ENCODE results near the gene DEXI.
"Not testable (repeated sequence)": the region's sequence is repeated elsewhere in the genome, so short reads cannot be mapped to it uniquely, and the experiment has no call there.

Gene DEXI

DNA sequence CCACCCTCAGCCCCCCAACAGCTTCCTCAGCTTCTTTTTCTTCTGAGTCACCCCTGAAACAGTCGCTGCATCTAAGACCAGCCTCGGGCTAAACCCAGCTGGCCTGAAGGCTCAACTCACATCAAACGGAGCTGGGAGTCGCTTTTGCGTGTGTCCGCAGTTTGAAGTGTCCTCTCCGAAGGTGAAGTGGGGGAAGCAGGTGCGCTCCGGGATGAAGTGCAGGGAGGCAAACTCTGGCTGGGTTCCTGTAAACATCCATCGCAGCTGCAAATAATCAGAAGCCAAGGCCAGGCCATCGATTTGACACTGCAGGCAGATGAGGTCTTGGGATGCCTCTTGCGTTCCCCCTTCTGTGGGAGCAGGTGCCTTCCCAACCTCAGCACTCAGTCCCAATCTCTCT lies 13.2 kb downstream of the DEXI start:
- in situ Hi-C loops (cut with HindIII; ENCODE audit: low sequenced_read_pairs), result not testable (repeated sequence)

DNA sequence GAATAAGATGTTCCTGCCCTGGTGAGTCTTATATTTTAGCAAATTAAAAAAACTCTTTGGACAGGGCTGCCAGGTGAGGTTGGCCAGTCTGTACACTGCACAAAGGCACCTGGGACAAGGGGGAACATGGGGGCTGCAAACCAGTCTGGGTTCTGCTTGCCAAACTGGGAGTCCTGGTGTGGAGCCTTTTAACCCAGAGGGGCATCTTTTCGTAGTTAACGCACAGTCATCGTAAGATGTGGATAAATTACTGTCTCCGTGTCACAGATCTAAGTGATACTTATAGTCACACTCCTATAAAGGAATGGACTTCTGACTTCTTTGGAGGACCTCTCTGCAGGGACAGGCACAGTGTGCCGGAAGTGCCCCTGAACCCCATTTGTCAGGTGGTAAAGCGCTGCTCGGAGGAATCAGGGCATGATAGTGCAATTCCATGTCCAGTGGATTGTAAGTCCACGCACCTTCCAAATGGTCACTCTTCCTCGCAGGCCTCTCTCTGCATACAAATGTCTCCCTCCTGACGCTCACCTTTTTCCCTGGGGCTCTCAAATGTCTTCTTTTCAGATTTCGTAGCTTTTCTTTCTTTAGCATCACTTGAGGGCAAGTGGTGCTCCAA lies 14.7 kb downstream of the DEXI start:
- in situ Hi-C loops (cut with HindIII; ENCODE audit: low sequenced_read_pairs), result no loop called here

DNA sequence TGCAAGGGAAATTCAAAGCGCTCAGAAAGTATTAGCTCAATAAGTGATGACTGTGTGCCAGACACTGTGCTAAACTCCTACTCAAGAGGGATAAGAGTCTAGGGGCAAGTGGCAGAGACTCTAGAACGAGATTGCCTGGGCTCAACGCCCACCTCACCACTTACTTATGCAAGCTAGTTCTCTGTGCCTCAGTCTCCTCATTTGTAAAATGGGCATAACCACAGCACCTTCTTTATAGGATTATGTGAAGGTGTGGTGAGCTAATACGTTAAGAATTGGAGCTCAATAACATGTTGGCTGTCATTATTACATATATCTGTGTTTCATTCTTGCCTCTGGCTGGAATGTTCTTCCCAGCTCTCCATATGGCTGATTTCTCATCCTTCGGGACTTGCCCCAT lies 15.4 kb downstream of the DEXI start:
- in situ Hi-C loops (cut with HindIII; ENCODE audit: low sequenced_read_pairs), result no loop called here

DNA sequence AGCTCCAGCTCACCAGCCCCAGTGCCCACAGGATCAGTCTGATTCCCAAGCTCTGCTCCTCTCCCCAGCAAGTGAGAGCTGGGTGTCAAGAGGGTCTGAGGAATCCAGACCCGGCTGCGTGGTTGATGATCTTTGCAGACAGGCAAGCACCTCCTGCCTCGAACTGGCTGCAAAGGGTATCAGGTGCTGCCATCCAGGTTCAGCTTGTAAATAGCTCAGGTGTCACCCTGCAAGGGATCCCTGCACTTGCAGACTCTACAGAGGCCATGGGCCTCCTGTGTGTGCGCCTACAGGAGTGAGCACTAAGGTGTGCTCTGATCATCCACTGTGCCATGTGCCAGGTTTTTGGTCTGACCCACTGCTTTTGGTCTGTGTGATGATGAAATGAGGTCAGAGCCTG lies 16.2 kb downstream of the DEXI start:
- in situ Hi-C loops (cut with HindIII; ENCODE audit: low sequenced_read_pairs), result no loop called here

DNA sequence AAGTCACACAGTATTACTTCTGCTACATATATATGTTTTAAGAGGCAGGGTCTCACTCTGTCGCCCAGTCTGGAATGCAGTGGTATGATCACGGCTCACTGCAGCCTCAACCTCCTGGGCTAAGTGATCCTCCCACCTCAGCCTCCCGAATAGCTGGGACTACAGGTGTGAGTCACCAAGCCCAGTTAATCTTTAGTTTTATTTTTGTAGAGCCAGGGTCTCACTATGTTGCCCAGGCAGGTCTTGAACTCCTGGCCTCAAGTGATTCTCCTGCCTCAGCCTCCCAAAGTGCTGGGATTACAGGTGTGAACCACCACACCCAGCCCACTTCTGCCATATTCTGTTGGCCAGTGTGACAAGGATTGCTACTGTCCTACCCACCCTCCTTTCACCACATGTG lies 17.0 kb downstream of the DEXI start:
- in situ Hi-C loops (cut with HindIII; ENCODE audit: low sequenced_read_pairs), result not testable (repeated sequence)

DNA sequence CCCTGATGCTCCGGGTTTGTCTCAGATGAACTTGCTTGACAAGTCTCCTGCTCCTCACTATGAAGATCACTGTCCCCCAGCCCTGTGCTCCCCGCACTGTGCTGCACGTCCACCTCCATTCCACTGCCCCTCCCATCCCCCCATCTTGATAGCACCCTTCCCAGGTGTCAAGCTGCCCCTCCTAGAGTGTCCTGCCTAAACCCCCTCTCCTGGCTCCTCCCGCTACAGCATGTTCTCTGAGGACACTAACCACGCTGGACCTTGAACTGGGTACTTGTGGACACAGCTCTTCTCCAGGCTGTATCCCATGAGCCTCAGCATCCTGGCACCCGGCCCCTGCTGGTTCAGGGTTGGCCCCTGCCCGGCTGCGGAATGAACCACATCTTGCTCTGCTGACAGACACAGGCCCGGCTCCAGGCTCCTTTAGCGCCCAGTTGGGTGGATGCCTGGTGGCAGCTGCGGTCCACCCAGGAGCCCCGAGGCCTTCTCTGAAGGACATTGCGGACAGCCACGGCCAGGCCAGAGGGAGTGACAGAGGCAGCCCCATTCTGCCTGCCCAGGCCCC lies 18.5 kb downstream of the DEXI start:
- in situ Hi-C loops (cut with HindIII; ENCODE audit: low sequenced_read_pairs), result no loop called here

DNA sequence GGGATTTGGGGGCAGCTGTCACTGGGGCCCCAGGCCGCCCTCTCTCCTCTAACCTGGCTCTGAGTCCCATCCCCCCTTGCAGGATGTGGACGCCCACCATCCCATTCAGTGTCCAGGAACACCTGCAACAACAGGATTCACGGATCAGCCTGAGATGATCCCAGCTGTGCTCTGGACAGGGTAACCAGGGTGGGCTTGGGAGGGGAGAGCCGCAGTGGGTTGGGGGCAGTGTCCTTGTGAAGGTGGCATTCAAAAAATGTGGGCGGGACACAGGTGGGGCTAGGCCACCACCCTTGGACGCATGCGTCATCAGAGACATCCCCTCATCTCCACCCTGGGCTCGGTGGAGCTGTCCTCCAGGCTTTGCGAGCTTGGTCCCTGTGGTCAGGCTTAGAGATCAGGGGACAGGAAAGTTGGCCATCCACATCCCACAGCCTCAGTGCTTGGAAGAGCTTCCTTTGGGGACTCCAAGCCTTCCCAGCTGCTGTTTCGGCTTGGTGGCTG lies 19.1 kb downstream of the DEXI start:
- in situ Hi-C loops (cut with HindIII; ENCODE audit: low sequenced_read_pairs), result no loop called here

DNA sequence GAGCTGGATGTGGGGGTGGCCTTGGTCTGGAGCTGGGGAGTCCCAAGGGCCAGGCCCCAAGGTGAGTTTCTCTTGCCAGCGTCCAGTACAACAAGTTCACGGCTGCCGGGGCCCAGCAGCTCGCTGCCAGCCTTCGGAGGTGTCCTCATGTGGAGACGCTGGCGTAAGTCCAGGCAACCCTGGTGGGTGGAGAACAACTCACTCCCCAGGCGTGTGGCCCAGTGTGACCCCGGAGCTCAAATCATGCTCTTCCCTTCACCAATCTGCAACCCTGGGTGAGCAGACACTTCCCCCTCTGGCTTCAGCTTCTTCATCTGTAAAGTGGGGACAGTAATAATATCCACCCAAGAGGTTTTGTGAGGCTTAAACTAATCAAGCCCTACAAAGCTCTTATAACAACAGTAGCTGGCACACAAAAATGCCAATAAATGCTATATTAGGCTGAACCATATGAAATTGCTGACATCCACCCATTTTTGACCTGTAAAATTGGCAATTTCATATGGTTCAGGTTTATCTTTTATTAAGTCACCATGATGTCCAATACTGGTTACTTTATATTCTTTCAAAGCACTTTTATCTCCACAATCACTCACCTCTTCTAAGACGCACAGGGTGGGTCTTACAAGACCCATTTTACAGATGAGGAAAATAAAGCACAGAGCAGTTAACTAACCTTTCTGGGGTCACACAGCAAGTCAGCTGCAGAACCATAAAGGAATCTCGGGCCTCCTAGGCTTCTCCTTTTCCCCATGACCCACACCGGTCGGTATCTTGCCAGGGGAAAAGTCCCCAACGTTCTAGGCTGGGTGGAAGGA lies 19.7 kb downstream of the DEXI start:
- in situ Hi-C loops (cut with HindIII; ENCODE audit: low sequenced_read_pairs), result no loop called here

DNA sequence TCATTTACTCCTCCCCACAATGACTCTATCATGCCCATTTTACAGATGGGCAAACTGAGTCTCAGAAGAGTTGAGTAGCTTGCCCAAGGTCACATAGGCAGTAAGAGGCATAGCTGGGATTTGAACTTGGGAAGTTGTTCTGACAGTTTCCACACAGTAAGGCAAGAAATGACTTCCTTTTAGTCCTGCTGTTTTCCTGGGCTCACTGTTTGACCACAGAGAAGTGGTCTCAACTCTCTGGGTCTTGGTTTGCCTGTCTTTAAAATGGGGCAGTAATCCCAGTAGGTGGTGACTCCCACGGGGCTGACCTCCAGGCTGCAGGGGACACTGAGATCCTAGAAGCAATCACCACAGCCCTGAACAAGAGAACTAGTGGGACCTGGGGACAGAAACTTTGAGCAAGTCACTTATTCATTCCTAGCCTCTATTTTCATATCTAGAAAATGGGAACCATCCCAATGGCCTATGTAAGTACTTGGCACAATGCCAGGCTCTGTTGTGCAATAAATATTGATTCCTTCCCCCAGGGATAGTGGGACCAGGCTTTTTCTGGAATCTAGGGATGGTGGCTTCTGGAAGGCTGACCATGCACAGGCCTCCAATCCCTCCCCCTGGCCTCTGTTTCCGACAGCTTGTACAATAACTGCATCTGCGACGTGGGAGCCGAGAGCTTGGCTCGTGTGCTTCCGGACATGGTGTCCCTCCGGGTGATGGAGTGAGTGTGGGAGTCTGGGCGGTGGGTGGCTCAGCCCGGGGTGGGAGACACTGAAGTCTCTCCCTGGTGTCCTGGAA lies 20.5 kb downstream of the DEXI start:
- in situ Hi-C loops (cut with HindIII; ENCODE audit: low sequenced_read_pairs), result no loop called here

DNA sequence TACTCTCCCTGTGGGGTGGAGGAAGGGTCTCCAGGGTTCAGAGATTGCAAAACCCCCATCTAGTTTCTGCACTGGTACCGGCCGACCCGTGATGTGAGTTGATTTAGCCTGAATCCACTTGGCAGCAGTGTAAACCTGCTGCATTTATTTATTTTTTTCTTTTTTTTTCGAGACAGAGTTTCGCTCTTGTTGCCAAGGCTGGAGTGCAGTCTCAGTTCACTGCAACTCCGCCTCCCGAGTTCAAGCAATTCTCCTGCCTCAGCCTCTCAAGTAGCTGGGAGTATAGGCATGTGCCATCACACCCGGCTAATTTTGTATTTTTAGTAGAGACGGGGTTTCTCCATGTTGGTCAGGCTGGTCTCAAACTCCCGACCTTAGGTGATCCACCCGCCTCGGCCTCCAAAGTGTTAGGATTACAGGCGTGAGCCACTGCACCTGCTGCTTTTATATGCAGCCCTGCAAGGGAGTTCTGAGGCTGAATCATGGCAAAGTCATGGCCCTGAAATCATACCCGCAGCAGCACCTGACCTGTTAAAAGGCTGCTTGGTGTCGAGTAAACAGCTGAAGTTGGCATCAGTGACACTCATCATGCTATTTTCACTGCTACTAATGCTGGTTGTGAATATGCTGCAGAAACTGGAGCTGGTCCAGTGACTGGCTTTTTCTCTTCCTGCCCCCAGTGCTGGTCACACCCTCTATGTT lies 21.4 kb downstream of the DEXI start:
- in situ Hi-C loops (cut with HindIII; ENCODE audit: low sequenced_read_pairs), result no loop called here

DNA sequence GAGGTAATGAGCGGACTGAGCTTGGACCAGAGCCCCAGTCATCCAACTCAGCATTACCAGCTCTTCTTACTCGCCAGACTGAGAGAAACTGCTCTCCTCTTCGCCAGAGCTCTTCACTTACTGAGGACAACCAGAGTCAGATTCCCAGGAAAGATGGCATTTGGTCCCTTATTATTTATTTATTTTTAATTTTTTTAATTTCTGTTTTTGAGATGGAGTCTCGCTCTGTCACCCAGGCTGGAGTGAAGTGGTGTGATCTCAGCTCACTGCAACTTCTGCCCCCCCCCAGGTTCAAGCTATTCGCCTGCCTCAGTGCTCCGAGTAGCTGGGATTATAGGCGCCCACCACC lies 23.3 kb downstream of the DEXI start:
- in situ Hi-C loops (cut with HindIII; ENCODE audit: low sequenced_read_pairs), result no loop called here

DNA sequence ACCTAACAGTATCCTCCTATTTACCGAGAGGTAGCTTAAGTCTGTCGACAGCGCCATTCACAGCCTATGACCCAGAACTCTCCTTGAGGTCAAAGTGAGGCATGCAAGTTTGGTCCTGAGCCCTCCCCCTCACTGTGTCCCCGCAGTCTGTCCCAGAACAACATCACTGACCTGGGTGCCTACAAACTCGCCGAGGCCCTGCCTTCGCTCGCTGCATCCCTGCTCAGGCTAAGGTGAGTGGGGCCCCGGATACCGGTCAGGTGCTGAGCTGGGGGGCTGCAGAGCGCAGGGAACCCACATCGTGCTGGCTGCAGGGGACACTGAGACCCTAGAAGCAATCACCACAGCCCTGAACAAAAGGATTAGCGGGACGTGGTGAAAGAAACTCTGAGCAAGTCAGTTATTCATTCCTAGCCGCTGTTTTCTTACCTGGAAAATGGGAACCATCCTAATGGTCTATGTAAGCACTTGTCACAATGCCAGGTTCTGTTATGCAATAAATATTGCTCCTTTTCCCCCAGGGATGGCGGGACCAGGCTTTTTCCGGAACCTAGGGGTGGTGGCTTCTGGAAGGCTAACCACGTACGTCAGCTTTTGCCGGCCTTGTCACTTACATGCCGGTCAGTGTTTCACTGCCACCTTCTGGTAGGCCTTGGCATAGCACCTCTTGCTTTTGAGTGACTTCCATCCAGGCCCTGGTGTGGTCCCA lies 23.8 kb downstream of the DEXI start:
- in situ Hi-C loops (cut with HindIII; ENCODE audit: low sequenced_read_pairs), result no loop called here

DNA sequence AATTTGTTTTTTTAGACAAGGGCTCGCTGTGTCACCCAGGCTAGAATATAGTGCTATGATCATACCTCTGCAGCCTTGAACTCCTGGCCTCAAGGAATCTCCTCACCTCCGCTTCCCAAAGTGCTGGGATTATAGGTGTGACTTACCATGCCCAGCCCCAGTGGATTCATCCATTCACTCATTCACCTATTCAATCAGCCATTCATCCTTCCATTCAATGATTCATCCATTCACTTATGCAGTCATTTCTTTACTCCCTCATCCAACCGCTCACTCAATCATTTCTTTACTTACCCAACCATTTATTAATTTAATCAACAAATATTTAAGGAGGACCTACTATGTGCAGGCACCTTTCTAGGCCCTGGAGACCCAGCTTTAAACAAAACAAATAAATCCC lies 25.7 kb downstream of the DEXI start:
- in situ Hi-C loops (cut with HindIII; ENCODE audit: low sequenced_read_pairs), result no loop called here

DNA sequence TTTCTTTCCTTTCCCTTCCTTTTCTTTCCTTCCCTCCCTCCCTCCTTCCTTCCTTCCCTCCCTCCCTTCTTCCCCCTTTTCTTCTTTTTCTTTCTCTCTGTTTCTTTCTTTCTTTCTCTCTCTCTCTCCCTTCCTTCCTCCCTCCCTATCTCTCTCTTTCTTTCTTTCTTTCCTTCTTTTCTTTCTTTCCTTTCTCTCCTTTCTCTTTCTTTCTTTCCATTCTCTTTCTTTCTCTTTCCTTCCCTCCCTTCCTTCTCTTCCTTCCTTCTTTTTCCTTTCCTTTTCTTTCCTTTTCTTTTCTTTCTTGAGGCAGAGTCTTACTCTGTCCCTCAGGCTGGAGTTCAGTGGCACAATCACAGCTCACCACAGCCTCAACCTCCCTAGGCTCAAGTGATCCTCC lies 31.0 kb downstream of the DEXI start:
- in situ Hi-C loops (cut with HindIII; ENCODE audit: low sequenced_read_pairs), result no loop called here

DNA sequence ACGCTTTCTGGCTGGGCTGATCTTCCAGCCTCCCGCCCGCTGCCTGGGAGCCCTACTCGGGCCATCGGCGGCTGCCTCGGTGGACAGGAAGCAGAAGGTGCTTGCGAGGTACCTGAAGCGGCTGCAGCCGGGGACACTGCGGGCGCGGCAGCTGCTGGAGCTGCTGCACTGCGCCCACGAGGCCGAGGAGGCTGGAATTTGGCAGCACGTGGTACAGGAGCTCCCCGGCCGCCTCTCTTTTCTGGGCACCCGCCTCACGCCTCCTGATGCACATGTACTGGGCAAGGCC lies 34.6 kb downstream of the DEXI start:
- in situ Hi-C loops (cut with HindIII; ENCODE audit: low sequenced_read_pairs), result loop anchor here (10.0 kb wide), 1 partner anchor 163 kb away; the partner anchor contains the start of gene NUBP1

DNA sequence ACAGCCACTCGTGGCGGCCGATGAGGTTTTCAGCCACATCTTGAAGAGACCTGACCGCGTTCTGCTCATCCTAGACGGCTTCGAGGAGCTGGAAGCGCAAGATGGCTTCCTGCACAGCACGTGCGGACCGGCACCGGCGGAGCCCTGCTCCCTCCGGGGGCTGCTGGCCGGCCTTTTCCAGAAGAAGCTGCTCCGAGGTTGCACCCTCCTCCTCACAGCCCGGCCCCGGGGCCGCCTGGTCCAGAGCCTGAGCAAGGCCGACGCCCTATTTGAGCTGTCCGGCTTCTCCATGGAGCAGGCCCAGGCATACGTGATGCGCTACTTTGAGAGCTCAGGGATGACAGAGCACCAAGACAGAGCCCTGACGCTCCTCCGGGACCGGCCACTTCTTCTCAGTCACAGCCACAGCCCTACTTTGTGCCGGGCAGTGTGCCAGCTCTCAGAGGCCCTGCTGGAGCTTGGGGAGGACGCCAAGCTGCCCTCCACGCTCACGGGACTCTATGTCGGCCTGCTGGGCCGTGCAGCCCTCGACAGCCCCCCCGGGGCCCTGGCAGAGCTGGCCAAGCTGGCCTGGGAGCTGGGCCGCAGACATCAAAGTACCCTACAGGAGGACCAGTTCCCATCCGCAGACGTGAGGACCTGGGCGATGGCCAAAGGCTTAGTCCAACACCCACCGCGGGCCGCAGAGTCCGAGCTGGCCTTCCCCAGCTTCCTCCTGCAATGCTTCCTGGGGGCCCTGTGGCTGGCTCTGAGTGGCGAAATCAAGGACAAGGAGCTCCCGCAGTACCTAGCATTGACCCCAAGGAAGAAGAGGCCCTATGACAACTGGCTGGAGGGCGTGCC lies 35.1 kb downstream of the DEXI start:
- in situ Hi-C loops (cut with HindIII; ENCODE audit: low sequenced_read_pairs), result loop anchor here (10.0 kb wide), 1 partner anchor 162 kb away; the partner anchor contains the start of gene NUBP1

DNA sequence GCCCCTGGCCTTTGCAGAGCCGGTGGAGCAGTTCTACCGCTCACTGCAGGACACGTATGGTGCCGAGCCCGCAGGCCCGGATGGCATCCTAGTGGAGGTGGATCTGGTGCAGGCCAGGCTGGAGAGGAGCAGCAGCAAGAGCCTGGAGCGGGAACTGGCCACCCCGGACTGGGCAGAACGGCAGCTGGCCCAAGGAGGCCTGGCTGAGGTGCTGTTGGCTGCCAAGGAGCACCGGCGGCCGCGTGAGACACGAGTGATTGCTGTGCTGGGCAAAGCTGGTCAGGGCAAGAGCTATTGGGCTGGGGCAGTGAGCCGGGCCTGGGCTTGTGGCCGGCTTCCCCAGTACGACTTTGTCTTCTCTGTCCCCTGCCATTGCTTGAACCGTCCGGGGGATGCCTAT lies 35.8 kb downstream of the DEXI start:
- in situ Hi-C loops (cut with HindIII; ENCODE audit: low sequenced_read_pairs), result loop anchor here (10.0 kb wide), 1 partner anchor 162 kb away; the partner anchor contains the start of gene NUBP1

DNA sequence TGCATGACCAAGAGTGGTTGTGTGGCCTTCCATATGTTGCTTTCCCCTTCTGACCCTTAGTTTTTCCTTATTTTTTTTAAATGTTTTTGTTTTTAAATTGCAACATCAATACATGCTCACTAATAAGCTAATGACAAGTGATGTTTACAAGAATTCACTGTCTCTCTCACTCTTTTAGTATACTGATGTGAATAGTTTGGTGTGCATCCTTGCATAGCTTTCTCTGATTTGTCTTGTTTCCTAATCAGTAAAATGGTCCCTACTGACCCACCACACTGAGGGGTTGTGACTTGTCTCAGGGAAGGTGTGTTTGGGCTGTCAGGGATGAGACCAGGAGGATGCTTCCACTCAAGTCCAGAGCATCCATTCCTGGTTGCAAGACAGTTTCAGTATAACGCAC lies 39.3 kb downstream of the DEXI start:
- in situ Hi-C loops (cut with HindIII; ENCODE audit: low sequenced_read_pairs), result loop anchor here (10.0 kb wide), 1 partner anchor 158 kb away; the partner anchor contains the start of gene NUBP1

DNA sequence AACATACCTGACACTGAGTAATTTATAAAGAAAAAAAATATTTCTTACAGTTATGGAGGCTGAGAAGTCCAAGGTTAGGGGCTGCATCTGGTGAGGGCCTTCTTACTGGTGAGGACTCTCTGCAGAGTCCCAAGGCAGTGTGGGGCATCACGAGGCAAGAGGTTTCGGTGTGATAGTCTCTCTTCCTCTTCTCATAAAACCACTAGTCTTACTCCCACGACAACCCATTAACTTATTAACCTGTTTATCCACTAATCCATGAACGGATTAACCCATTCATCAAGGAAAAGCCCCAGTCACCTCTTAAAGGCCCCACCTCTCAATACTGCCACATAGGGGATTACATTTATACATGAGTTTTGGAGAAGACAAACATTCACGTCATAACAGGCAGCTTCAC lies 45.1 kb downstream of the DEXI start:
- in situ Hi-C loops (cut with HindIII; ENCODE audit: low sequenced_read_pairs), result no loop called here
